LNCAP (cell line): ENCODE measurements around the gene SETD1B.

Experiments
- CTCF ChIP-seq: fragments of 450-650 bp; IDR thresholded peaks from 2 replicates; pipeline ENCODE4 v1.5.1; 2017; ENCODE audit warnings: mild to moderate bottlenecking

The SETD1B gene

GRCh38 chr12:121806009-121806545, 2.3 kb downstream of the SETD1B start:
- TF ChIP-seq CTCF, result no peak

GRCh38 chr12:121806546-121807423, 3.0 kb downstream of the SETD1B start:
- no peak for TF ChIP-seq CTCF

GRCh38 chr12:121807642-121808347, 4.0 kb downstream of the SETD1B start:
- TF ChIP-seq CTCF, result no peak

- TF ChIP-seq CTCF, result no peak
These were observed 4.8 kb downstream of the SETD1B start for GRCh38 chr12:121808623-121809022.

- no peak for TF ChIP-seq CTCF
These were observed 5.9 kb downstream of the SETD1B start for GRCh38 chr12:121809712-121810116.

- no peak for TF ChIP-seq CTCF
These were observed 6.5 kb downstream of the SETD1B start for GRCh38 chr12:121810234-121810817.

GRCh38 chr12:121810833-121811433, 7.1 kb downstream of the SETD1B start:
- TF ChIP-seq CTCF, result no peak
